GM12878 (cell line): ENCODE data around the gene USB1. TPM values are rescaled to one million over a fixed set of nuclear protein-coding genes. Genes with fewer than 3 reads are reported as not detected.
"Not testable (repeated sequence)": the region's sequence is repeated elsewhere in the genome, so short reads cannot be mapped to it uniquely, and the experiment has no call there.

Experiments used
- ATAC-seq: fragments of 200-7000 bp; cut with Tn5 transposase; 3 replicates; pipeline ENCODE4 v1.9.1; 2020; ENCODE audit warnings: mild to moderate bottlenecking, moderate library complexity
- BruUV-seq: library from RNA; stranded (reverse); fragments of 400-500 nt; replicated peaks from 2 replicates; lab custom pipeline; 2021; lab: Mats Ljungman, UMichigan
- CTCF ChIA-PET: fragments of 300-600 bp; sonication (Branson Sonifier 250); formaldehyde crosslinking; extraction: SDS; loops from one replicate; lab custom pipeline; 2021; ENCODE audit warnings: inconsistent platforms; lab: Yijun Ruan, JAX
- POLR2A ChIA-PET: fragments of 350-600 bp; formaldehyde crosslinking; extraction: SDS; loops from one replicate; lab custom pipeline; 2021; ENCODE audit warnings: inconsistent platforms; lab: Charles Lee
- RAD21 ChIA-PET: fragments of 300-600 bp; sonication (Branson Sonifier 250); formaldehyde crosslinking; loops from one replicate; lab custom pipeline; 2023; ENCODE audit warnings: antibody characterized with exemption; ENCODE audit not compliant: unreplicated experiment; lab: Charles Lee
- SMC1A ChIA-PET: fragments of 300-600 bp; sonication (Branson Sonifier 250); formaldehyde crosslinking; loops from one replicate; lab custom pipeline; 2023; ENCODE audit not compliant: unreplicated experiment, uncharacterized antibody; lab: Charles Lee
- DNase-seq: peaks from one replicate; pipeline ENCODE4 v3.0.0-alpha.2; 2011; ENCODE audit warnings: low read depth, low spot score
- FAIRE-seq: peaks from 3 replicates; lab custom pipeline; 2011; peaks lifted over from hg19 to GRCh38; lab: Jason Lieb, UNC
- H2AFZ ChIP-seq: 2 replicates; pipeline ENCODE4 v1.6.0; 2011; ENCODE audit warnings: low read depth, low read length, control low read depth; ENCODE audit not compliant: control insufficient read depth
- H3K27ac ChIP-seq: 2 replicates; pipeline ENCODE4 v1.5.1; 2011; ENCODE audit warnings: control low read depth; ENCODE audit not compliant: control insufficient read depth, insufficient read depth
- H3K27me3 ChIP-seq, 2 experiments: replicated peaks in 1 of 2; 2 replicates each; pipeline versions ENCODE4 v1.6.0 to v1.6.1; 2011; ENCODE audit warnings: low read length in 1 of 2; ENCODE audit not compliant: control insufficient read depth in 2 of 2, insufficient read depth in 2 of 2
- H3K36me3 ChIP-seq, 2 experiments: 2 replicates each; pipeline ENCODE4 v1.5.1; 2011; ENCODE audit warnings: low read length in 1 of 2; ENCODE audit not compliant: control insufficient read depth in 2 of 2, insufficient read depth in 2 of 2
- H3K4me1 ChIP-seq: 2 replicates; pipeline ENCODE4 v1.6.1; 2011; ENCODE audit warnings: mild to moderate bottlenecking, low read length, moderate library complexity, mixed read lengths; ENCODE audit not compliant: control insufficient read depth, insufficient read depth
- H3K4me2 ChIP-seq: 2 replicates; pipeline ENCODE4 v1.6.0; 2011; ENCODE audit warnings: control low read depth; ENCODE audit not compliant: control insufficient read depth, insufficient read depth
- H3K4me3 ChIP-seq: fragments of 200-600 bp; sonication (generic); 2 replicates; pipeline ENCODE4 v1.5.1; 2016
- H3K79me2 ChIP-seq: 2 replicates; pipeline ENCODE4 v1.6.0; 2011; ENCODE audit warnings: low read length; ENCODE audit not compliant: control insufficient read depth, insufficient read depth
- H3K9ac ChIP-seq: 2 replicates; pipeline ENCODE4 v1.8.0; 2011; ENCODE audit warnings: low read length, control low read depth, mixed read lengths; ENCODE audit not compliant: control insufficient read depth, insufficient read depth
- H3K9me3 ChIP-seq: replicated peaks from 3 replicates; pipeline ENCODE4 v1.5.1; 2011; ENCODE audit warnings: mild to moderate bottlenecking, low read length; ENCODE audit not compliant: control insufficient read depth, insufficient read depth
- H4K20me1 ChIP-seq: 2 replicates; pipeline ENCODE4 v1.6.0; 2011; ENCODE audit not compliant: control insufficient read depth, insufficient read depth
- BHLHE40 ChIP-seq, 2 experiments: fragments of 450-650 bp in 1 of 2; IDR thresholded peaks; 2 replicates each; pipeline ENCODE4 v1.6.1; 2011 to 2017; ENCODE audit warnings: low read depth in 2 of 2, borderline replicate concordance in 1 of 2, improper control_type of control experiment in 1 of 2, low read length in 1 of 2, mild to moderate bottlenecking in 1 of 2
- NFYB ChIP-seq: IDR thresholded peaks from 2 replicates; pipeline ENCODE4 v1.6.1; 2011; ENCODE audit warnings: low read depth, mild to moderate bottlenecking, low read length, improper control_type of control experiment, moderate library complexity; ENCODE audit not compliant: insufficient read depth
- SMC3 ChIP-seq: IDR thresholded peaks from 2 replicates; pipeline ENCODE4 v1.6.1; 2011; ENCODE audit warnings: low read length, improper control_type of control experiment, borderline replicate concordance
- TCF3 ChIP-seq: IDR thresholded peaks from 2 replicates; pipeline ENCODE4 v1.6.1; 2012; ENCODE audit warnings: low read depth, mild to moderate bottlenecking, low read length, borderline replicate concordance; ENCODE audit not compliant: insufficient read depth
- ZSCAN29 ChIP-seq: fragments of 450-650 bp; IDR thresholded peaks from 2 replicates; pipeline ENCODE4 v1.6.1; 2017; ENCODE audit warnings: mild to moderate bottlenecking, moderate library complexity
- WGBS: methylation state at CpG from one replicate; pipeline ENCODE4 v1.1.6; 2016; ENCODE audit warnings: low lambda C conversion rate; ENCODE audit not compliant: insufficient replicate concordance, insufficient coverage; ENCODE audit errors: missing lambda C conversion rate; 5-methylcytosine and 5-hydroxymethylcytosine counted together
- in situ Hi-C: fragments of 300-500 bp; cut with MboI; formaldehyde crosslinking; loops from 9 replicates; pipeline ENCODE4 v1.14.3; 2018; ENCODE audit warnings: mixed read lengths
- intact Hi-C: fragments of 100-400 bp; cut with micrococcal nuclease; formaldehyde crosslinking; loops from one replicate; pipeline ENCODE4 v1.14.2; 2022; ENCODE audit not compliant: unreplicated experiment
- polyA plus RNA-seq, 11 experiments: library from polyadenylated mRNA; depleted of rRNA in 4 of 11; unstranded in 6 of 11; stranded (reverse) in 5 of 11; fragments of >200 nt; fragmentation: Nextera tagmentation in 4 of 11; fragmentation: Illumina TruSeq in 1 of 11; extraction: Ambion mirVana in 4 of 11; extraction: Trizol in 1 of 11; gene quantifications; 1 replicate in 1 of 11; 2 replicates in 10 of 11; pipeline versions ENCODE4 v1.2.1 to v1.2.3, GENCODE V29; 2011 to 2016; ENCODE audit warnings: inconsistent platforms in 2 of 11, missing spikeins in 2 of 11, low read depth in 1 of 11
- total RNA-seq, 4 experiments: library from RNA; depleted of rRNA in 3 of 4; stranded (reverse); fragments of >200 nt in 3 of 4; fragmentation: Illumina TruSeq in 1 of 4; extraction: Trizol in 1 of 4; gene quantifications; 2 replicates each; pipeline versions ENCODE4 v1.2.1 to v1.2.3, GENCODE V29; 2013 to 2021

Gene USB1
- total and polyA plus RNA-seq, 10 of the 15 experiments (the other 5 are each of a cell fraction or from before 2014, with no cell fraction given) = 7.9 to 72.2 (median 41.6) TPM

GRCh38 chr16:58002936-58003335, 1.7 kb downstream of the USB1 start:
- in situ Hi-C loops = loop anchor here (5.0 to 10.0 kb wide), 3 partner anchors 106 to 418 kb away; no protein-coding TSS in a partner anchor
- H3K79me2 ChIP-seq = peaks cover 12% of the 10 kb centered on the region
- H3K4me1 ChIP-seq = peaks cover 13% of the 10 kb centered on the region
- CTCF ChIA-PET = interaction anchor here (0.6 to 2.1 kb wide), 3 partner anchors 98 to 399 kb away, joined by 3 to 5 read pairs (median 3); no protein-coding TSS in a partner anchor
- H3K4me2 ChIP-seq = peak overlapping the region; percentile 5; the same call in 1 of the 2 replicates
- no peaks in the 10 kb centered on the region; the same call in 2 of the 3 replicates for H3K9me3 ChIP-seq
- POLR2A ChIA-PET = no interaction called here
- no peak for DNase-seq
- H3K4me3 ChIP-seq = no peak overlapping the region
- 84% methylated on average over 5 of the region's 5 CpGs for WGBS
- intact Hi-C loops = loop anchor here (5.0 kb wide), 1 partner anchor 411 kb away; no protein-coding TSS in a partner anchor
- H2AFZ ChIP-seq = no peak overlapping the region
- H3K27ac ChIP-seq = no peak overlapping the region
- SMC1A ChIA-PET = no interaction called here
- TF ChIP-seq TCF3 (no peak), BHLHE40 (IDR thresholded peaks at IDR 0.05; ENCODE audit: borderline replicate concordance in 1 of 2, low read depth in 2 of 2, low read length in 1 of 2) (no peak), SMC3 (no peak), NFYB (no peak), ZSCAN29 (no peak)
- H3K27me3 ChIP-seq = no peaks in the 10 kb centered on the region
- FAIRE-seq = no peak
- RAD21 ChIA-PET = no interaction called here
- H3K9ac ChIP-seq = no peak overlapping the region
- TSS peak; percentile 52 for BruUV-seq
- ATAC-seq = no peak
- H4K20me1 ChIP-seq = no peaks in the 10 kb centered on the region
- H3K36me3 ChIP-seq = no peaks in the 10 kb centered on the region; a peak in 2 of 4 replicates

- H3K9me3 ChIP-seq, ATAC-seq, H3K9ac ChIP-seq, H4K20me1 ChIP-seq, H3K36me3 ChIP-seq, H3K4me1 ChIP-seq, FAIRE-seq, POLR2A ChIA-PET, H3K4me3 ChIP-seq, H3K27ac ChIP-seq, DNase-seq, BruUV-seq, H3K79me2 ChIP-seq, H3K4me2 ChIP-seq, H3K27me3 ChIP-seq, H2AFZ ChIP-seq: not testable (repeated sequence)
- in situ Hi-C loops = loop anchor here (5.0 to 10.0 kb wide), 3 partner anchors 107 to 420 kb away; no protein-coding TSS in a partner anchor
- RAD21 ChIA-PET = interaction anchor here (0.8 to 1.8 kb wide), 3 partner anchors 106 to 228 kb away, joined by 3 to 5 read pairs (median 3); no protein-coding TSS in a partner anchor
- CTCF ChIA-PET = interaction anchor here (0.7 to 1.9 kb wide), 9 partner anchors 15 to 210 kb away, joined by 3 to 9 read pairs (median 3); no protein-coding TSS in a partner anchor
- SMC1A ChIA-PET = interaction anchor here (0.6 kb wide), 1 partner anchor 99 kb away, joined by 3 read pairs; no protein-coding TSS in a partner anchor
- intact Hi-C loops = loop anchor here (1.0 to 5.0 kb wide), 4 partner anchors 105 to 427 kb away; no protein-coding TSS in a partner anchor
- 93% methylated on average over 12 of the region's 12 CpGs for whole genome bisulfite sequencing
Measured at GRCh38 chr16:58004736-58005135, 3.5 kb downstream of the USB1 start.
